ENCODE data around the gene TMEM45A.

DNA sequence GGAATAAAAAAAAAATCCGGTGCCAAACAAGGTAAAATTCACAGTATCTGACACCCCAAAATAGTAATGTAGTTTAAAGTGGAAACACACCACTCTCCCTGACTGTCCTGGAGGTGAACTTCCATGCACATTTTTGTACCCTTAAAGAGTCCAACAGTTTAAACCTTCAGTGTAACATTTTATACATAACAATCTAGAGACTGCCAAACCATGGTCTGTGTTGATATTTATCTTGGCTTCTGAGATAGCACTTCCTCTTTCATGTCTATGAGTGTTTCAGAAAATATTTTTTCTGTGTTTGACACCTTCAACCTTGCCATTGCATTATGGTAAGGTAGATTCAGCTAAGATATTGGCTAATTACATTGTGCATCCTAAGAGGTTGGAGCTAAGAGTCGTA lies 13.9 kb downstream of the TMEM45A start:
- TF ChIP-seq CTCF (IDR thresholded peaks at IDR 0.05 in 4 of 5, conservative IDR thresholded peaks at IDR 0.05 in 1 of 5), result no peak
- TF ChIP-seq POLR2A (IDR thresholded peaks at IDR 0.05), result no peak
